ACC112 (cell line): ENCODE data around the gene PRDM16.

Experiments
- H2AFZ ChIP-seq: fragments of 200-600 bp; sonication (generic); one replicate; pipeline ENCODE4 v1.6.0; 2017; ENCODE audit warnings: antibody characterized with exemption, low read length; ENCODE audit not compliant: unreplicated experiment
- H3K27ac ChIP-seq: fragments of 200-600 bp; sonication (generic); 2 replicates; pipeline ENCODE4 v1.5.1; 2014; ENCODE audit warnings: low read depth, mild to moderate bottlenecking, antibody characterized with exemption, low read length, moderate library complexity
- H3K27me3 ChIP-seq: fragments of 200-600 bp; sonication (generic); 2 replicates; pipeline ENCODE4 v1.6.1; 2014; ENCODE audit warnings: mild to moderate bottlenecking, antibody characterized with exemption, low read length, moderate library complexity, mixed read lengths; ENCODE audit not compliant: insufficient read depth
- H3K36me3 ChIP-seq: fragments of 200-600 bp; sonication (generic); 2 replicates; pipeline ENCODE4 v1.6.1; 2016; ENCODE audit warnings: mild to moderate bottlenecking, antibody characterized with exemption, low read length, moderate library complexity, mixed read lengths; ENCODE audit not compliant: insufficient read depth
- H3K4me1 ChIP-seq: fragments of 200-600 bp; sonication (generic); one replicate; pipeline ENCODE4 v1.6.1; 2016; ENCODE audit warnings: low read length, mixed read lengths; ENCODE audit not compliant: insufficient read depth, unreplicated experiment, control insufficient read depth
- H3K4me3 ChIP-seq: fragments of 200-600 bp; sonication (generic); 2 replicates; pipeline ENCODE4 v1.5.1; 2014; ENCODE audit warnings: mild to moderate bottlenecking, low read depth, low read length
- H3K79me2 ChIP-seq: fragments of 200-600 bp; sonication (generic); one replicate; pipeline ENCODE4 v1.6.0; 2016; ENCODE audit warnings: low read length; ENCODE audit not compliant: control insufficient read depth, unreplicated experiment, insufficient read depth

Gene PRDM16

GRCh38 chr1:3070644-3071564 lies 1.9 kb downstream of the PRDM16 start:
- H3K27me3 ChIP-seq: peaks cover 39% of the 10 kb centered on the region
- no peak overlapping the region for H2AFZ ChIP-seq
- peaks cover 8% of the 10 kb centered on the region for H3K79me2 ChIP-seq

GRCh38 chr1:3071565-3072390 lies 2.8 kb downstream of the PRDM16 start:
- Histone ChIP-seq H3K36me3 (no peaks in the 10 kb centered on the region), H3K27me3 (peaks cover 33% of the 10 kb centered on the region), H3K4me1 (no peaks in the 10 kb centered on the region), H3K27ac (no peak overlapping the region), H3K79me2 (peaks cover 8% of the 10 kb centered on the region), H2AFZ (no peak overlapping the region), H3K4me3 (no peak overlapping the region; the same call in 1 of the 2 replicates)

More at GRCh38 chr1:3070644-3071564, 1.9 kb downstream of the PRDM16 start:
- H3K36me3 ChIP-seq: no peaks in the 10 kb centered on the region
- H3K27ac ChIP-seq: no peak overlapping the region
- H3K4me1 ChIP-seq: no peaks in the 10 kb centered on the region
- H3K4me3 ChIP-seq: peak overlapping the region; percentile 97

- peaks cover 25% of the 10 kb centered on the region for H3K27me3 ChIP-seq
- peaks cover 8% of the 10 kb centered on the region for H3K79me2 ChIP-seq
- H2AFZ ChIP-seq: no peak overlapping the region
- no peaks in the 10 kb centered on the region for H3K36me3 ChIP-seq
- H3K4me3 ChIP-seq: no peak overlapping the region
- no peak overlapping the region for H3K27ac ChIP-seq
- H3K4me1 ChIP-seq: no peaks in the 10 kb centered on the region
Measured at GRCh38 chr1:3072391-3073185, 3.6 kb downstream of the PRDM16 start.

GRCh38 chr1:3073186-3073488 lies 4.1 kb downstream of the PRDM16 start:
- peaks cover 8% of the 10 kb centered on the region for H3K79me2 ChIP-seq
- no peak overlapping the region for H3K27ac ChIP-seq
- no peak overlapping the region for H3K4me3 ChIP-seq
- H3K27me3 ChIP-seq: peaks cover 20% of the 10 kb centered on the region
- no peaks in the 10 kb centered on the region for H3K36me3 ChIP-seq
- H3K4me1 ChIP-seq: no peaks in the 10 kb centered on the region
- no peak overlapping the region for H2AFZ ChIP-seq

- Histone ChIP-seq H3K27me3 (peaks cover 14% of the 10 kb centered on the region), H3K36me3 (no peaks in the 10 kb centered on the region)
Measured at GRCh38 chr1:3073489-3074296, 4.7 kb downstream of the PRDM16 start.

GRCh38 chr1:3074297-3074741 lies 5.3 kb downstream of the PRDM16 start:
- Histone ChIP-seq H3K27ac (no peak overlapping the region), H3K4me3 (no peak overlapping the region), H2AFZ (no peak overlapping the region), H3K36me3 (no peaks in the 10 kb centered on the region), H3K4me1 (no peaks in the 10 kb centered on the region), H3K27me3 (peaks cover 13% of the 10 kb centered on the region), H3K79me2 (peaks cover 8% of the 10 kb centered on the region)

More at GRCh38 chr1:3073489-3074296, 4.7 kb downstream of the PRDM16 start:
- Histone ChIP-seq H3K27ac (no peak overlapping the region), H3K4me3 (no peak overlapping the region), H2AFZ (no peak overlapping the region), H3K4me1 (no peaks in the 10 kb centered on the region), H3K79me2 (peaks cover 8% of the 10 kb centered on the region)

- Histone ChIP-seq H3K79me2 (peaks cover 8% of the 10 kb centered on the region), H3K27me3 (peaks cover 13% of the 10 kb centered on the region)
Measured at GRCh38 chr1:3074800-3075199, 5.8 kb downstream of the PRDM16 start.

GRCh38 chr1:3075666-3076362 lies 6.8 kb downstream of the PRDM16 start:
- H3K4me1 ChIP-seq: no peaks in the 10 kb centered on the region
- no peak overlapping the region for H2AFZ ChIP-seq
- H3K27ac ChIP-seq: no peak overlapping the region
- no peaks in the 10 kb centered on the region for H3K36me3 ChIP-seq
- H3K79me2 ChIP-seq: peaks cover 7% of the 10 kb centered on the region
- peaks cover 13% of the 10 kb centered on the region for H3K27me3 ChIP-seq
- H3K4me3 ChIP-seq: no peak overlapping the region

More at GRCh38 chr1:3074800-3075199, 5.8 kb downstream of the PRDM16 start:
- no peak overlapping the region for H2AFZ ChIP-seq
- H3K4me1 ChIP-seq: no peaks in the 10 kb centered on the region
- H3K4me3 ChIP-seq: no peak overlapping the region
- no peaks in the 10 kb centered on the region for H3K36me3 ChIP-seq
- H3K27ac ChIP-seq: no peak overlapping the region

GRCh38 chr1:3076363-3076740 lies 7.3 kb downstream of the PRDM16 start:
- no peak overlapping the region for H3K4me3 ChIP-seq
- no peak overlapping the region for H3K27ac ChIP-seq
- H3K27me3 ChIP-seq: peaks cover 13% of the 10 kb centered on the region
- no peaks in the 10 kb centered on the region for H3K4me1 ChIP-seq
- peaks cover 3% of the 10 kb centered on the region for H3K79me2 ChIP-seq
- H3K36me3 ChIP-seq: no peaks in the 10 kb centered on the region
- no peak overlapping the region for H2AFZ ChIP-seq
